Measurements from ENCODE around the gene CLNK. TPM values are rescaled to one million over a fixed set of nuclear protein-coding genes. Genes with fewer than 3 reads are reported as not detected.

CLNK gene
- polyA plus RNA-seq, 1 of the 3 experiments (the other 2 are of a cell fraction): not detected

Other genes starting within 250 kb of the CLNK start
- 3.1 and 3.6 TPM in 2 replicates for gene ZNF518B, start 227.3 kb downstream of the CLNK start, polyA plus RNA-seq (2012; rRNA removed)